DMS53 (cell line): ENCODE data around the gene DDC.

Experiments used
- DNase-seq: peaks from one replicate; lab custom pipeline; 2025; lab: John Stamatoyannopoulos, UW

DDC gene

GRCh38 chr7:50412973-50413372 is 152.2 kb downstream of the DDC start:
- no peak for DNase-seq

DNA sequence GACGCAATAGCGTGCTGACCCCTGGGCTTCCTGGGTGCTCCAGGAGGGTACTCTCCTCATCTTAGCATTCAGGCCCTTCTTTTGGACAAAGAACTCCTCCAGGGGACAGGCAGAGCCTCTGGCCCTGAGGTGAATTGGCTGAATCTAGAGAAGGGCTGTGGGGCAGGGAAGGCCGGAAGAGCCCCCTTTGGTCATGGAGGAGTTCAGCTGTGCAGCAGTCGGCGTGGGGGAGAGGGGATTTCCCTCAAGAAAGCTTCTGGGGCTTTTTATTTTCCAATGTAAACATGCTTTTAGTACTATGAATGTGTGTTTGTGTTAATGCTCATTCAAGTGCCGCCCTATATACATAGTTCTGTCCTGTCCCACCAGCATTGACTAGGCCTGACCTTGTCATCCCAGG is 153.9 kb downstream of the DDC start:
- no peak for DNase-seq

DNA sequence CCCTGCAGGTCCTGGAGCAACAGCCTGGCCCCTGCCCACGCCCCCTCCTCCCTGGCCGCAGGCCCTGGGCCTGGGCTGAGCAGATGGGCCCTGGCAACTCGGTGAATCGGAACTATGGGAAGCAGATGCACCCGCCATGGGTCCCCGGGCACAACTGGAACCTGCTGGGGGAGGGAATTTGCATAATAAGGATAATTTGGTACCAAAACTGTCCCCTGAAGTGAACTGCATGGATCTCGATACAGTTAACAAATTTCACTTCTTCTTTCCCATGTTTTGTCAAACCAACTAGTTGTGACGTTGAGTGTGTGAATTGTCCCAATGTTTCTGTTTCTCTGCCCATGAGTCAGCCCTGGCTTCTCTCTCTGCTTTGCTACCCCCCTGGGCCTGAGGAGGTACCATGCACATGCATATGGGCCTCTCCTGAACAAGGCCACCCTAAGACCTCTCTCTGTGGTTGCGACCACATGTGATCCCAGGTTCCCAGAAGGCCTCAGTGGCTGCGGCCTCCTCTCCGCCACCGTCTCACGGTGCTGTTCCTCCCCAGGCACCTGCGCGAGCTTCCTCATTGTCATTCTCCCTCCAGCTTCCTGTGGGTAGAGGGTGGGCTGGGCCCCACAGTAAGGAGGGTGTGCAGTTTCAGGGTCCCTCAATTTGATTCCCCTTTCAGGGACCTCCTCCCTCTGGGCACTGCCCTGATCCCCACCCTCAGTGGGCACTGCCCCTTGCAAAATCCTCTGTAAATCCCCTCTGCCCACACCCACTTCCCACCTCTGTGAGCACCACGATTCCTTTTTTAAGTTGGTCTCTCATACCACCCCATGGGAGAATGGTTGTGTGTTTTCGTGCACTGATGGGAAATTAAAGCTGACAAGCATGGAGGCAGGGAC is 155.1 kb downstream of the DDC start:
- DNase-seq = no peak
